IPS DF 6.9 (cell line): ENCODE data around the gene DZIP3.
"Not testable (repeated sequence)": the region's sequence is repeated elsewhere in the genome, so short reads cannot be mapped to it uniquely, and the experiment has no call there.

Experiments
- DNase-seq: peaks from one replicate; pipeline ENCODE4 v3.0.0-alpha.2; 2013; ENCODE audit warnings: low read depth, low spot score
- H3K27ac ChIP-seq: one replicate; pipeline ENCODE4 v1.5.1; 2013; ENCODE audit warnings: low read length, control low read depth
- H3K27me3 ChIP-seq: 2 replicates; pipeline ENCODE4 v1.6.1; 2013; ENCODE audit warnings: mild to moderate bottlenecking, low read length; ENCODE audit not compliant: control insufficient read depth, insufficient read depth
- H3K36me3 ChIP-seq: 2 replicates; pipeline ENCODE4 v1.6.1; 2013; ENCODE audit warnings: low read length; ENCODE audit not compliant: control insufficient read depth, insufficient read depth
- H3K4me1 ChIP-seq: 2 replicates; pipeline ENCODE4 v1.6.1; 2013; ENCODE audit warnings: low read length; ENCODE audit not compliant: control insufficient read depth, insufficient read depth
- H3K4me3 ChIP-seq: 2 replicates; pipeline ENCODE4 v1.5.1; 2013; ENCODE audit warnings: mild to moderate bottlenecking, low read length
- H3K9me3 ChIP-seq: 2 replicates; pipeline ENCODE4 v1.6.1; 2013; ENCODE audit warnings: low read length, inconsistent platforms; ENCODE audit not compliant: control insufficient read depth, insufficient read depth
- WGBS: extraction: QIAGEN DNeasy Blood & Tissue Kit; methylation state at CpG from one replicate; pipeline ENCODE4 v1.1.7; 2013; ENCODE audit warnings: mixed read lengths, missing lambda C conversion rate; ENCODE audit not compliant: insufficient read length, insufficient coverage; 5-methylcytosine and 5-hydroxymethylcytosine counted together

Gene DZIP3

GRCh38 chr3:108623504-108623903 lies 34.0 kb downstream of the DZIP3 start:
- Histone ChIP-seq H3K27me3 (no peaks in the 10 kb centered on the region), H3K36me3 (no peaks in the 10 kb centered on the region; the same call in 1 of the 2 replicates), H3K4me3 (no peak overlapping the region), H3K4me1 (no peaks in the 10 kb centered on the region), H3K27ac (no peak overlapping the region), H3K9me3 (no peaks in the 10 kb centered on the region)
- WGBS: no CpG with 5 or more reads among the region's 3 CpGs
- no peak for DNase-seq

GRCh38 chr3:108629974-108630373 lies 40.5 kb downstream of the DZIP3 start:
- Histone ChIP-seq H3K4me1 (no peaks in the 10 kb centered on the region), H3K4me3 (no peak overlapping the region), H3K27me3 (no peaks in the 10 kb centered on the region), H3K36me3 (no peaks in the 10 kb centered on the region), H3K27ac (no peak overlapping the region), H3K9me3 (no peaks in the 10 kb centered on the region)
- no CpG with 5 or more reads among the region's 1 CpG for whole genome bisulfite sequencing
- no peak for DNase-seq

- Histone ChIP-seq H3K4me1 (no peaks in the 10 kb centered on the region), H3K27ac (no peak overlapping the region), H3K9me3 (no peaks in the 10 kb centered on the region), H3K4me3 (no peak overlapping the region), H3K27me3 (no peaks in the 10 kb centered on the region), H3K36me3 (no peaks in the 10 kb centered on the region)
- WGBS: no CpG with 5 or more reads among the region's 3 CpGs
- DNase-seq: no peak
Observed at GRCh38 chr3:108642526-108642925, 53.0 kb downstream of the DZIP3 start.

- Histone ChIP-seq H3K4me1 (no peaks in the 10 kb centered on the region), H3K9me3 (no peaks in the 10 kb centered on the region), H3K36me3 (no peaks in the 10 kb centered on the region), H3K27ac (no peak overlapping the region), H3K4me3 (no peak overlapping the region), H3K27me3 (no peaks in the 10 kb centered on the region)
- DNase-seq: peak; percentile 20
- WGBS: no CpG with 5 or more reads among the region's 1 CpG
Observed at GRCh38 chr3:108645364-108645763, 55.8 kb downstream of the DZIP3 start.

- not testable (repeated sequence) for H3K27me3 ChIP-seq, H3K27ac ChIP-seq, H3K36me3 ChIP-seq, H3K4me3 ChIP-seq, H3K4me1 ChIP-seq, H3K9me3 ChIP-seq, DNase-seq
- WGBS: no CpG with 5 or more reads among the region's 15 CpGs
Observed at GRCh38 chr3:108655664-108656063, 66.1 kb downstream of the DZIP3 start.

GRCh38 chr3:108661699-108662098 lies 72.2 kb downstream of the DZIP3 start:
- H3K9me3 ChIP-seq: no peaks in the 10 kb centered on the region
- H3K36me3 ChIP-seq: no peaks in the 10 kb centered on the region
- DNase-seq: no peak
- no peak overlapping the region for H3K4me3 ChIP-seq
- no peak overlapping the region for H3K27ac ChIP-seq
- no peaks in the 10 kb centered on the region for H3K27me3 ChIP-seq
- no peaks in the 10 kb centered on the region for H3K4me1 ChIP-seq
- no CpG with 5 or more reads among the region's 2 CpGs for WGBS

GRCh38 chr3:108662142-108662738 lies 72.7 kb downstream of the DZIP3 start:
- no peaks in the 10 kb centered on the region for H3K9me3 ChIP-seq
- H3K36me3 ChIP-seq: no peaks in the 10 kb centered on the region
- H3K4me3 ChIP-seq: no peak overlapping the region
- DNase-seq: no peak
- H3K27me3 ChIP-seq: no peaks in the 10 kb centered on the region
- H3K4me1 ChIP-seq: no peaks in the 10 kb centered on the region
- WGBS: no CpG with 5 or more reads among the region's 6 CpGs
- H3K27ac ChIP-seq: no peak overlapping the region

- Histone ChIP-seq H3K4me3 (no peak overlapping the region), H3K27me3 (no peaks in the 10 kb centered on the region), H3K27ac (no peak overlapping the region), H3K36me3 (no peaks in the 10 kb centered on the region), H3K9me3 (no peaks in the 10 kb centered on the region), H3K4me1 (no peaks in the 10 kb centered on the region)
- WGBS: no CpG with 5 or more reads among the region's 1 CpG
- no peak for DNase-seq
Observed at GRCh38 chr3:108664266-108664665, 74.7 kb downstream of the DZIP3 start.

GRCh38 chr3:108667312-108667711 lies 77.8 kb downstream of the DZIP3 start:
- Histone ChIP-seq H3K36me3 (no peaks in the 10 kb centered on the region), H3K27ac (no peak overlapping the region), H3K4me1 (no peaks in the 10 kb centered on the region), H3K4me3 (no peak overlapping the region), H3K9me3 (no peaks in the 10 kb centered on the region), H3K27me3 (no peaks in the 10 kb centered on the region)
- no peak for DNase-seq
- no CpG with 5 or more reads among the region's 1 CpG for WGBS

GRCh38 chr3:108669208-108669607 lies 79.7 kb downstream of the DZIP3 start:
- no peaks in the 10 kb centered on the region for H3K9me3 ChIP-seq
- H3K36me3 ChIP-seq: no peaks in the 10 kb centered on the region
- no peaks in the 10 kb centered on the region for H3K27me3 ChIP-seq
- no peaks in the 10 kb centered on the region for H3K4me1 ChIP-seq
- DNase-seq: no peak
- H3K4me3 ChIP-seq: no peak overlapping the region
- no peak overlapping the region for H3K27ac ChIP-seq

GRCh38 chr3:108672701-108673100 lies 83.2 kb downstream of the DZIP3 start:
- peaks cover under 1% of the 10 kb centered on the region; the same call in 1 of the 2 replicates for H3K36me3 ChIP-seq
- no peaks in the 10 kb centered on the region for H3K27me3 ChIP-seq
- no peak overlapping the region for H3K4me3 ChIP-seq
- H3K9me3 ChIP-seq: no peaks in the 10 kb centered on the region
- DNase-seq: no peak
- H3K4me1 ChIP-seq: no peaks in the 10 kb centered on the region
- H3K27ac ChIP-seq: no peak overlapping the region
